ENCODE measurements around the gene SLC16A14. TPM values are rescaled to one million over a fixed set of nuclear protein-coding genes. Genes with fewer than 3 reads are reported as not detected.

Gene SLC16A14
- total RNA-seq, 1 donor from 2014 or later: 4.2 TPM

- Histone ChIP-seq H2AFZ (ENCODE audit: low read depth, low read length) (no peak overlapping the region), H3K27ac (ENCODE audit: low read depth, low read length) (no peak overlapping the region), H3K4me2 (ENCODE audit: low read length) (peak overlapping the region; percentile 41), H3K4me1 (ENCODE audit: insufficient read depth, low read length) (peaks cover 10% of the 10 kb centered on the region), H3K4me3 (ENCODE audit: insufficient read depth, low read depth, low read length) (no peak overlapping the region), H4K20me1 (ENCODE audit: insufficient read depth, low read length) (no peaks in the 10 kb centered on the region), H3K36me3 (ENCODE audit: insufficient read depth, low read length) (no peaks in the 10 kb centered on the region), H3K79me2 (ENCODE audit: insufficient read depth, low read length) (no peaks in the 10 kb centered on the region), H3K9ac (ENCODE audit: low read length) (no peak overlapping the region), H3K27me3 (ENCODE audit: insufficient read depth, low read length) (no peaks in the 10 kb centered on the region), H3K9me3 (ENCODE audit: insufficient read depth, low read depth, low read length) (no peaks in the 10 kb centered on the region)
- Mint-ChIP-seq H3K4me1 (ENCODE audit: low read depth, unreplicated experiment) (peaks cover 12% of the 10 kb centered on the region), H3K36me3 (ENCODE audit: low read depth, unreplicated experiment) (no peaks in the 10 kb centered on the region), H3K4me3 (ENCODE audit: unreplicated experiment) (no peak overlapping the region), H3K27me3 (ENCODE audit: low read depth, unreplicated experiment) (no peaks in the 10 kb centered on the region), H3K9me3 (ENCODE audit: unreplicated experiment) (no peaks in the 10 kb centered on the region), H3K27ac (ENCODE audit: unreplicated experiment) (no peak overlapping the region)
- DNase-seq (ENCODE audit: low read depth) (peak; percentile 84), FAIRE-seq (peak; percentile 9)
- TF ChIP-seq CTCF (IDR thresholded peaks at IDR 0.05; ENCODE audit: insufficient read depth, low read depth, low read length) (no peak), EZH2 (IDR thresholded peaks at IDR 0.05; ENCODE audit: insufficient read depth, low read length) (no peak)
Observed at GRCh38 chr2:230053753-230054478, 14.8 kb downstream of the SLC16A14 start.

- Histone ChIP-seq H3K79me2 (ENCODE audit: insufficient read depth, low read length) (no peaks in the 10 kb centered on the region), H3K27ac (ENCODE audit: low read depth, low read length) (no peak overlapping the region), H4K20me1 (ENCODE audit: insufficient read depth, low read length) (no peaks in the 10 kb centered on the region), H3K27me3 (ENCODE audit: insufficient read depth, low read length) (no peaks in the 10 kb centered on the region), H3K36me3 (ENCODE audit: insufficient read depth, low read length) (no peaks in the 10 kb centered on the region), H3K4me2 (ENCODE audit: low read length) (no peak overlapping the region), H2AFZ (ENCODE audit: low read depth, low read length) (no peak overlapping the region), H3K9me3 (ENCODE audit: insufficient read depth, low read depth, low read length) (no peaks in the 10 kb centered on the region), H3K4me1 (ENCODE audit: insufficient read depth, low read length) (peaks cover 10% of the 10 kb centered on the region), H3K4me3 (ENCODE audit: insufficient read depth, low read depth, low read length) (no peak overlapping the region), H3K9ac (ENCODE audit: low read length) (no peak overlapping the region)
- peak; percentile 5 for FAIRE-seq
- Mint-ChIP-seq H3K4me1 (ENCODE audit: low read depth, unreplicated experiment) (peaks cover 12% of the 10 kb centered on the region), H3K36me3 (ENCODE audit: low read depth, unreplicated experiment) (no peaks in the 10 kb centered on the region), H3K27me3 (ENCODE audit: low read depth, unreplicated experiment) (no peaks in the 10 kb centered on the region), H3K9me3 (ENCODE audit: unreplicated experiment) (no peaks in the 10 kb centered on the region), H3K4me3 (ENCODE audit: unreplicated experiment) (no peak overlapping the region), H3K27ac (ENCODE audit: unreplicated experiment) (no peak overlapping the region)
- TF ChIP-seq EZH2 (IDR thresholded peaks at IDR 0.05; ENCODE audit: insufficient read depth, low read length) (no peak), CTCF (IDR thresholded peaks at IDR 0.05; ENCODE audit: insufficient read depth, low read depth, low read length) (no peak)
- DNase-seq (ENCODE audit: low read depth): no peak
Observed at GRCh38 chr2:230052299-230052698, 16.4 kb downstream of the SLC16A14 start.

DNA sequence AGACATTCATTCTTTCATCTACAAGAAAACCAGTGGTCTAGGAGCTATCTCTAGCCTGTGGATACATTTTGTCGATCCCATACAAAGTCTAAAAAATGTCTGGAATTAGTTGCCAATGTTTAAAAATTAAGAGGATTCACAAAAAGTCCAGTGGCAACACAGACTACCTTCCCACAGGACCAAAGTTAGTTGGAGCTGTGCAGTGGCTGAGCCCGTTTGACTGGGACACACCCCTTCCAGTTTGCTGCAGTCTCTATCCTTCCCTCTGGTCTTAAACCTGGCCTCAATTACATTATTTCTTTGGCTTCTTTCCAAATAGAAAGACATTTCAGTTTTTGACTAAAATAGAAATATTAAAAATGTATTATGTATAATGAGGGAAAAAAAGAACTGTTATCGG is 18.6 kb downstream of the SLC16A14 start:
- no peaks in the 10 kb centered on the region for H3K27me3 ChIP-seq (ENCODE audit: insufficient read depth, low read length)
- Mint-ChIP-seq H3K4me3 (ENCODE audit: unreplicated experiment) (no peak overlapping the region), H3K27me3 (ENCODE audit: low read depth, unreplicated experiment) (no peaks in the 10 kb centered on the region), H3K4me1 (ENCODE audit: low read depth, unreplicated experiment) (peaks cover 12% of the 10 kb centered on the region), H3K9me3 (ENCODE audit: unreplicated experiment) (no peaks in the 10 kb centered on the region), H3K27ac (ENCODE audit: unreplicated experiment) (no peak overlapping the region), H3K36me3 (ENCODE audit: low read depth, unreplicated experiment) (no peaks in the 10 kb centered on the region)
- DNase-seq (ENCODE audit: low read depth): no peak
- no peak for FAIRE-seq
- H4K20me1 ChIP-seq (ENCODE audit: insufficient read depth, low read length): no peaks in the 10 kb centered on the region
- TF ChIP-seq CTCF (IDR thresholded peaks at IDR 0.05; ENCODE audit: insufficient read depth, low read depth, low read length): no peak
- TF ChIP-seq EZH2 (IDR thresholded peaks at IDR 0.05; ENCODE audit: insufficient read depth, low read length): no peak
- H3K9me3 ChIP-seq (ENCODE audit: insufficient read depth, low read depth, low read length): no peaks in the 10 kb centered on the region
- no peaks in the 10 kb centered on the region for H3K36me3 ChIP-seq (ENCODE audit: insufficient read depth, low read length)
- no peak overlapping the region for H3K9ac ChIP-seq (ENCODE audit: low read length)
- H3K4me2 ChIP-seq (ENCODE audit: low read length): no peak overlapping the region
- H3K4me1 ChIP-seq (ENCODE audit: insufficient read depth, low read length): peaks cover 10% of the 10 kb centered on the region
- H3K4me3 ChIP-seq (ENCODE audit: insufficient read depth, low read depth, low read length): no peak overlapping the region
- no peak overlapping the region for H3K27ac ChIP-seq (ENCODE audit: low read depth, low read length)
- H2AFZ ChIP-seq (ENCODE audit: low read depth, low read length): no peak overlapping the region
- H3K79me2 ChIP-seq (ENCODE audit: insufficient read depth, low read length): no peaks in the 10 kb centered on the region
